Stimulated activated naive CD4-positive, alpha-beta T cell (primary cell): ENCODE data around the gene HAUS3.
A peak's percentile ranks its signal among the peaks of the same experiment; 100 is the strongest.

Experiments
- DNase-seq, 6 experiments: peaks; one replicate each; lab custom pipeline; 2025; lab: John Stamatoyannopoulos, UW

The HAUS3 gene

GRCh38 chr4:2263926-2264321 lies 22.0 kb upstream of the HAUS3 start:
- no peak for DNase-seq

GRCh38 chr4:2262944-2263250 lies 21.0 kb upstream of the HAUS3 start:
- no peak for DNase-seq

- peak; percentile 95 to 99 (median 97) for DNase-seq
Measured at GRCh38 chr4:2262145-2262943, 20.4 kb upstream of the HAUS3 start.

GRCh38 chr4:2261853-2262144 lies 19.9 kb upstream of the HAUS3 start, which contains the start of gene MXD4:
TSS of gene MXD4 (minus strand) at chr4:2262109. CDS start at chr4:2261980, 129 bp downstream.
- DNase-seq: no peak

- DNase-seq: peak; percentile 36 to 66 (median 54)
Measured at GRCh38 chr4:2261110-2261852, 19.4 kb upstream of the HAUS3 start.

GRCh38 chr4:2260344-2261109 lies 18.6 kb upstream of the HAUS3 start:
- DNase-seq: peak in 1 of 6 experiments; percentile 18

- DNase-seq: no peak
Measured at GRCh38 chr4:2259541-2260343, 17.8 kb upstream of the HAUS3 start.

GRCh38 chr4:2259036-2259540 lies 17.2 kb upstream of the HAUS3 start:
- no peak for DNase-seq

- DNase-seq: no peak
Measured at GRCh38 chr4:2258091-2259035, 16.4 kb upstream of the HAUS3 start.

- no peak for DNase-seq
Measured at GRCh38 chr4:2257361-2258081, 15.6 kb upstream of the HAUS3 start.

GRCh38 chr4:2256781-2257191 lies 14.9 kb upstream of the HAUS3 start:
- DNase-seq: no peak

GRCh38 chr4:2256156-2256731 lies 14.3 kb upstream of the HAUS3 start:
- DNase-seq: no peak

- no peak for DNase-seq
Measured at GRCh38 chr4:2255501-2256155, 13.7 kb upstream of the HAUS3 start.

GRCh38 chr4:2254665-2255500 lies 13.0 kb upstream of the HAUS3 start:
- DNase-seq: no peak

- no peak for DNase-seq
Measured at GRCh38 chr4:2253160-2254084, 11.5 kb upstream of the HAUS3 start.

GRCh38 chr4:2252530-2253091 lies 10.7 kb upstream of the HAUS3 start:
- no peak for DNase-seq
